ENCODE data around the gene POLR1A. TPM values are rescaled to one million over a fixed set of nuclear protein-coding genes. Genes with fewer than 3 reads are reported as not detected.

The POLR1A gene
- total RNA-seq (ENCODE audit: low replicate concordance) = 29.4 and 43.1 TPM in 2 replicates

GRCh38 chr2:86105252-86105968 is at the start of gene POLR1A:
POLR1A (minus strand) TSS chr2:86105886; CDS start chr2:86105776, 110 bp downstream.
- peak within 1 kb of the TSS; percentile 100 for H3K4me3 ChIP-seq (ENCODE audit: low read depth, low read length)
- DNase-seq (ENCODE audit: low read depth) = peak; percentile 96
- TF ChIP-seq, protein P1, sequence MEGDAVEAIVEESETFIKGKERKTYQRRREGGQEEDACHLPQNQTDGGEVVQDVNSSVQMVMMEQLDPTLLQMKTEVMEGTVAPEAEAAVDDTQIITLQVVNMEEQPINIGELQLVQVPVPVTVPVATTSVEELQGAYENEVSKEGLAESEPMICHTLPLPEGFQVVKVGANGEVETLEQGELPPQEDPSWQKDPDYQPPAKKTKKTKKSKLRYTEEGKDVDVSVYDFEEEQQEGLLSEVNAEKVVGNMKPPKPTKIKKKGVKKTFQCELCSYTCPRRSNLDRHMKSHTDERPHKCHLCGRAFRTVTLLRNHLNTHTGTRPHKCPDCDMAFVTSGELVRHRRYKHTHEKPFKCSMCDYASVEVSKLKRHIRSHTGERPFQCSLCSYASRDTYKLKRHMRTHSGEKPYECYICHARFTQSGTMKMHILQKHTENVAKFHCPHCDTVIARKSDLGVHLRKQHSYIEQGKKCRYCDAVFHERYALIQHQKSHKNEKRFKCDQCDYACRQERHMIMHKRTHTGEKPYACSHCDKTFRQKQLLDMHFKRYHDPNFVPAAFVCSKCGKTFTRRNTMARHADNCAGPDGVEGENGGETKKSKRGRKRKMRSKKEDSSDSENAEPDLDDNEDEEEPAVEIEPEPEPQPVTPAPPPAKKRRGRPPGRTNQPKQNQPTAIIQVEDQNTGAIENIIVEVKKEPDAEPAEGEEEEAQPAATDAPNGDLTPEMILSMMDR (IDR thresholded peaks at IDR 0.05; ENCODE audit: insufficient read depth, low read length) = peak; percentile 31

DNA sequence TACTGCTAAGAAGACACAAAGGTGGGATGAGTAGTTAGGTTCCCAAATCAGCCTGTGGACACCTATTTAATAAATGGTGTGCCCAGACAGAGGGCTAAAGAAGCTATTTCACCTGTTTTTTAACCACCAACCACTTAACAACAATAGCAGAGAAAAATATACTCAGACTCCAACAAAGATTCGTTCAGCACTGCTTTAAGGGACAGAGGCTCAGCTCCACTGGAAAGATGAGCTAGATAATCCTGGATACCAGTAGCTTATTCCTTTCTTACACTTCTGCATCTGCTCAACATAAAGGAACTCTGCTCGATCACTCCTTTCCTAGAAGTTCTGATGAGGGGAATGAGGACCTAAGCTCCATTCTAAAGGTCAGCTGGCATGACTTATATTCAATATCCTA is 44.8 kb upstream of the POLR1A start:
- TF ChIP-seq, protein P1 (IDR thresholded peaks at IDR 0.05; ENCODE audit: insufficient read depth, low read length) = no peak
- no peak overlapping the region for H3K4me3 ChIP-seq (ENCODE audit: low read depth, low read length)
- DNase-seq (ENCODE audit: low read depth) = no peak

- no peak for DNase-seq (ENCODE audit: low read depth)
- H3K4me3 ChIP-seq (ENCODE audit: low read depth, low read length) = no peak overlapping the region
- TF ChIP-seq, protein P1 (IDR thresholded peaks at IDR 0.05; ENCODE audit: insufficient read depth, low read length) = no peak
Measured at GRCh38 chr2:86147793-86148192, 42.1 kb upstream of the POLR1A start.

- TF ChIP-seq, protein P1 (IDR thresholded peaks at IDR 0.05; ENCODE audit: insufficient read depth, low read length) = no peak
- no peak for DNase-seq (ENCODE audit: low read depth)
- H3K4me3 ChIP-seq (ENCODE audit: low read depth, low read length) = no peak overlapping the region
Measured at GRCh38 chr2:86143926-86144685, 38.4 kb upstream of the POLR1A start.

DNA sequence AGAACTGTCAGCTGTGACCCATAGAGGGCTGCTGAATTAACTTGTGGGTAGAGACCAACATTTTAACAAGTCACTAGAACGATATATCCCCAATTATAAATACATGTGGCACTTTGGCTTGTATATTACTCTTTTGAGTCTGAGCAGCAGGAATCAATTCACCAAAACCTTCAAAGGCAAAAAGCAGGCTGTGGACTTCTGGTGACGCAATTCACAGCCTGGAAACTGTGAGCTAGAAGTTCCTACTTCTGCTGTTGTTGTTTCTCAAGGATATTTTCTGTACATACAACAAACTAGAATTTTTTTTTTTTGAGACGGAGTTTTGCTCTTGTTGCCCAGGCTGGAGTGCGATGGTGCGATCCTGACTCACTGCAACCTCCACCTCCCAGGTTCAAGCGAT is 37.6 kb upstream of the POLR1A start:
- no peak for DNase-seq (ENCODE audit: low read depth)
- TF ChIP-seq, protein P1 (IDR thresholded peaks at IDR 0.05; ENCODE audit: insufficient read depth, low read length) = no peak

GRCh38 chr2:86142436-86143257 is 37.0 kb upstream of the POLR1A start:
- TF ChIP-seq, protein P1 (IDR thresholded peaks at IDR 0.05; ENCODE audit: insufficient read depth, low read length) = no peak
- no peak for DNase-seq (ENCODE audit: low read depth)

More for the DNA sequence above, 37.6 kb upstream of the POLR1A start:
- no peak overlapping the region for H3K4me3 ChIP-seq (ENCODE audit: low read depth, low read length)

More at GRCh38 chr2:86142436-86143257, 37.0 kb upstream of the POLR1A start:
- no peak overlapping the region for H3K4me3 ChIP-seq (ENCODE audit: low read depth, low read length)
